KMS-11 (cell line): Measurements from ENCODE around the gene LSM3.
"Not testable (repeated sequence)": the region's sequence is repeated elsewhere in the genome, so short reads cannot be mapped to it uniquely, and the experiment has no call there.

Source experiments
- H2AFZ ChIP-seq: fragments of 200-600 bp; sonication (generic); 2 replicates; pipeline ENCODE4 v1.6.1; 2016; ENCODE audit warnings: antibody characterized with exemption, mixed run types, low read depth
- H3K27ac ChIP-seq: fragments of 200-600 bp; sonication (generic); 2 replicates; pipeline ENCODE4 v1.6.1; 2016; ENCODE audit warnings: mild to moderate bottlenecking, mixed run types
- H3K27me3 ChIP-seq: fragments of 200-600 bp; sonication (generic); 2 replicates; pipeline ENCODE4 v1.6.1; 2017; ENCODE audit warnings: mild to moderate bottlenecking, low read depth, mixed run types, moderate library complexity; ENCODE audit not compliant: insufficient read depth
- H3K36me3 ChIP-seq: fragments of 200-600 bp; sonication (generic); 2 replicates; pipeline ENCODE4 v1.6.1; 2017; ENCODE audit warnings: mild to moderate bottlenecking, mixed run types; ENCODE audit not compliant: insufficient read depth
- H3K4me1 ChIP-seq: fragments of 200-600 bp; sonication (generic); 2 replicates; pipeline ENCODE4 v1.6.1; 2016; ENCODE audit warnings: mild to moderate bottlenecking, low read depth, mixed run types; ENCODE audit not compliant: poor library complexity, severe bottlenecking
- H3K4me2 ChIP-seq: fragments of 200-600 bp; sonication (generic); 2 replicates; pipeline ENCODE4 v1.7.0; 2016; ENCODE audit warnings: mild to moderate bottlenecking, mixed run types
- H3K4me3 ChIP-seq: fragments of 200-600 bp; sonication (generic); IDR thresholded peaks from 2 replicates; pipeline ENCODE4 v1.6.1; 2017; ENCODE audit warnings: low read depth, low read length, mixed read lengths; ENCODE audit not compliant: insufficient read depth
- H3K79me2 ChIP-seq: fragments of 200-600 bp; sonication (generic); 2 replicates; pipeline ENCODE4 v1.6.1; 2016; ENCODE audit warnings: low read depth, mixed run types; ENCODE audit not compliant: insufficient read depth
- H3K9ac ChIP-seq: fragments of 200-600 bp; sonication (generic); 2 replicates; pipeline ENCODE4 v1.6.1; 2016; ENCODE audit warnings: mild to moderate bottlenecking, mixed run types
- H4K20me1 ChIP-seq: fragments of 200-600 bp; sonication (generic); 2 replicates; pipeline ENCODE4 v1.6.1; 2016; ENCODE audit warnings: mild to moderate bottlenecking, mixed run types; ENCODE audit not compliant: insufficient read depth
- TF ChIP-seq, protein P1 (sequence below): fragments of 200-600 bp; sonication (generic); conservative IDR thresholded peaks from 2 replicates; pipeline ENCODE4 v1.6.1; 2017; ENCODE audit warnings: low read depth, mild to moderate bottlenecking, antibody characterized with exemption, low read length, moderate library complexity, mixed read lengths

Gene LSM3

DNA sequence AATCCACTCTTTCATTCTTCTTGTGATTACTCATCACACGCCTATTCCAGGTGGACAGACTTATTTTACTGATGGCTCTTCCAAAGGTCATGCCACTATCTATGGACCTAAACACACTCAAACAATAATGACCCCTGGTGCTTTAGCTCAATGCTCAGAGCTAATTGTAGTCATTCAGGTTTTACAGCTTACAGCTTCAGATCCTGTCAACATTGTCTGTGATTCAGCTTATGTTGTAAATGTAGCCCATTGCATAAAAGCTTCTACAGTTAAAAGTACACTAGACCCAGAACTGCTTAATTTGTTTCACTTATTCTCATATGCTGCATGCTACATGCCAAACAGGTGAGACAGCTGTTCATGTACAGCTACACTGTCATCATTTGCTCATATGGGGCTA is 49.2 kb downstream of the LSM3 start:
- no peaks in the 10 kb centered on the region for H3K4me1 ChIP-seq
- H3K27ac ChIP-seq = no peak overlapping the region

DNA sequence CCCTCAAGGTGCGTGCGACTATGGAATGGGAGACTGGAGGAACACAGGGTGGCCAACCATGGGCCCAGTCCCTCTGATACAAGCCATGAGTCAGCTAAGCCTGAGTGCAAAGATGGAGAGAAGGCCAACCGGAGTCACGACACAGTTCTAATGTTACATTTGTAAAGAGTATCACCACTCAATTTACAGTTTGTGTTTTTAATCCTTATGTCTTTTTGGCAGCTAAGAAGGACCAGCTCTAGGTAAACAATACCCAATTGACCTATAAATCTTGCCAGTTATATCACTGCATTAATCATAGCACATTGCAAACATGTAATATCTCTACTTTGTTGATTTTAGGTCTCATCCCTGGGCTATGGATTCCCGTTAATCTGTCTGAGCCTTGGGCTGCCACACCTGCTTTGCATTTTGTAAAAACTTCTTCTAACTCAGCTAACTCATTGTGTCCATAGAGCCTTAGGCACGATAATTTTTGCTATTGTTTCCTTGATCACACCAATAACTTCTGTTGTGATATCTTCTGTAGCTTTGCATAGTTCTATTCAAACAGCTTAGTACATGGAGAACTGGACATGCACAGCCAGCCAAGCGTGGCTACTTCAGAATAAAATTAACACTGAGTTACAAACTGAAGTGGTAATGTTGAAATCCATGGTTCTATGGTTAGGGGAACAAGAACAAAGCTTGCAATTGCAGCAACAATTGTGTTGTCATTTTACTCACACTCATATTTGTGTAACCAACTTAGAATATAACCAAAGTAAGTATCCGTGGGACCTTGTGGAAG is 50.3 kb downstream of the LSM3 start:
- Histone ChIP-seq H3K4me3 (no peak overlapping the region), H3K27ac (no peak overlapping the region), H2AFZ (no peak overlapping the region), H3K36me3 (no peaks in the 10 kb centered on the region), H3K4me2 (no peak overlapping the region), H3K4me1 (no peaks in the 10 kb centered on the region), H4K20me1 (no peaks in the 10 kb centered on the region), H3K79me2 (no peaks in the 10 kb centered on the region), H3K27me3 (no peaks in the 10 kb centered on the region), H3K9ac (no peak overlapping the region)
- TF ChIP-seq, protein P1, sequence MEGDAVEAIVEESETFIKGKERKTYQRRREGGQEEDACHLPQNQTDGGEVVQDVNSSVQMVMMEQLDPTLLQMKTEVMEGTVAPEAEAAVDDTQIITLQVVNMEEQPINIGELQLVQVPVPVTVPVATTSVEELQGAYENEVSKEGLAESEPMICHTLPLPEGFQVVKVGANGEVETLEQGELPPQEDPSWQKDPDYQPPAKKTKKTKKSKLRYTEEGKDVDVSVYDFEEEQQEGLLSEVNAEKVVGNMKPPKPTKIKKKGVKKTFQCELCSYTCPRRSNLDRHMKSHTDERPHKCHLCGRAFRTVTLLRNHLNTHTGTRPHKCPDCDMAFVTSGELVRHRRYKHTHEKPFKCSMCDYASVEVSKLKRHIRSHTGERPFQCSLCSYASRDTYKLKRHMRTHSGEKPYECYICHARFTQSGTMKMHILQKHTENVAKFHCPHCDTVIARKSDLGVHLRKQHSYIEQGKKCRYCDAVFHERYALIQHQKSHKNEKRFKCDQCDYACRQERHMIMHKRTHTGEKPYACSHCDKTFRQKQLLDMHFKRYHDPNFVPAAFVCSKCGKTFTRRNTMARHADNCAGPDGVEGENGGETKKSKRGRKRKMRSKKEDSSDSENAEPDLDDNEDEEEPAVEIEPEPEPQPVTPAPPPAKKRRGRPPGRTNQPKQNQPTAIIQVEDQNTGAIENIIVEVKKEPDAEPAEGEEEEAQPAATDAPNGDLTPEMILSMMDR = no peak

More for the DNA sequence above, 49.2 kb downstream of the LSM3 start:
- no peak overlapping the region for H3K4me2 ChIP-seq
- no peak overlapping the region for H3K4me3 ChIP-seq
- TF ChIP-seq, protein P1 = no peak
- H4K20me1 ChIP-seq = no peaks in the 10 kb centered on the region
- no peaks in the 10 kb centered on the region for H3K27me3 ChIP-seq
- H3K36me3 ChIP-seq = no peaks in the 10 kb centered on the region
- H3K79me2 ChIP-seq = no peaks in the 10 kb centered on the region
- H2AFZ ChIP-seq = no peak overlapping the region
- H3K9ac ChIP-seq = no peak overlapping the region

DNA sequence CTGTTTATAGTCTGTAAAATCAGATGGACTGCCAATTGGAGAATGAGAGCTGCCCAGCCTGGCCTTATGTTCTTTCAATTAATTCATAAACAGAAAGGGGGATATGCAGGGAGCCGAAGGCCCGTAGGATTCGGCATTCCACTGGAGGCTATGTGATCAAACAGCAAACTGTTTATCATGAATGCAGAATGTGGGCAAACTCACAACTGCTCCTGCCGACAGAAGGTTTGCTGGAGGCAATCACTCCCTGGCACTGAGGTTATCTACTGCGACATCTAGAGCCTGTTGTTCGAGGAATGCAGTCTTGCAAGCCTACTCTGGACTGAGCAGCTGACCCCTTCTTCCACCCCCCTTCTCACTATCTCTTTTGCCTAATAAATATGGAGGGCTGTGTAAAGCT is 51.1 kb downstream of the LSM3 start:
- H2AFZ ChIP-seq, H3K4me1 ChIP-seq, H3K4me2 ChIP-seq, H3K27ac ChIP-seq, H3K4me3 ChIP-seq, H3K27me3 ChIP-seq, H3K36me3 ChIP-seq, H3K9ac ChIP-seq, H3K79me2 ChIP-seq, H4K20me1 ChIP-seq: not testable (repeated sequence)

DNA sequence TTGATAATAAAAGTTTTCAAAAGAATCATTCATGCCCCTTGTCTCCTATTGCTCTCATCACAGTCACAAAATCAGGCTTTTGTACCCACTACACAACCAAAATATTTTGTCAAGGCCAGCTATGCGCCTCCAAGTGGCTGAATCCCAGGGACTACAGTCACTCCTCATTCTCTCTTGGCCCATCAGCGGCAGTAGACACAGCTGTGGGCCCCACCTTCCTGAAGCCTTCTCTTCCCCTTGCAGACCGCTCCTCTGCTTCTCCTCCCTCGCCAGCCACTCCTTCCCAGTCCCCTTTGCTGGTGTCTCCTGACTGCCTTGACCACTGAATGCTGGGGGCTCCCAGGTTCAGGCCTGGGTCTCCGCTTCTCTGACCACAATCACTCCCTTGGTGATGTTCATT is 52.1 kb downstream of the LSM3 start:
- no peaks in the 10 kb centered on the region for H3K4me1 ChIP-seq
- H3K9ac ChIP-seq = no peak overlapping the region
- TF ChIP-seq, protein P1 = no peak
- no peaks in the 10 kb centered on the region for H4K20me1 ChIP-seq
- H3K27me3 ChIP-seq = no peaks in the 10 kb centered on the region
- H3K4me2 ChIP-seq = no peak overlapping the region
- no peak overlapping the region for H3K27ac ChIP-seq
- H3K79me2 ChIP-seq = no peaks in the 10 kb centered on the region
- no peak overlapping the region for H3K4me3 ChIP-seq
- H2AFZ ChIP-seq = no peak overlapping the region
- H3K36me3 ChIP-seq = no peaks in the 10 kb centered on the region
